ENCODE measurements around the gene GCC1.
A peak's percentile ranks its signal among the peaks of the same experiment; 100 is the strongest.

Gene GCC1

DNA sequence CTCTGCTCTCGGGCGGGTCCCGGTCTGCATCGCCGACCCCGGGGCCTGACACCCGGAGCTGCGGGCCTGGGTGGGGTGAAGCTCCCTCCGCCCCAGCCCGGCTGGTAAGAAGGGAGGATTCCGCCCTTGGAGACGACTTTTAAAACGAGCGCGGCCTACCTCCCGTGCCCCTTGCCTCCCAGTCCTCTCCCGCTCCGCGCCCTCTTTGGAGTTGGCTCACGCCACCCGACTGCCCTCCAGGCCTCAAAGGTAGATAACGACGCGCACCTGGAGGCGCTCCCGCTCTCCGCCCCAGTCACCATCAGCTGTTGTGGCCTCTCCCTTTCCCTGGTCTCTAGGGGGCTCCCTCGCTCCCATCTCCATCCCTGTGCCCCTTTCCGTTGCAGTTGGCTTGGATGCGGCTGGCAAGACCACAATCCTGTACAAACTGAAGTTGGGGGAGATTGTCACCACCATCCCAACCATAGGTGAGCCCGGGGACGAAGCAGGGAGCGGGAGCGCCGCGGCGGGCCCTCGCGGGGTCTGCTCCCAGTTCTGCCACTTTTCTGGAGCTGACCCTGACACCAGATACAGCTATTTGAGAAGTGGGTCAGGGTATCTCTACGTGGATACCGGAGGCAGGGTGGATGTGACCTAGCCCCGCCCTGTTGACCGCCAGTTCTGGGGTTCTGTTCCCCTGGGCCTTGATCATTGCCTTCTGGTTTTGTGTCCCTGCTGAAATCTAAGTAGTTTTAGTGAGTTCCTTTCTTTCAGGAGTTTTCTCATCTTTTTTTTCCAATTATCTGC lies 3.5 kb upstream of the GCC1 start:
- peaks cover 19% of the 10 kb centered on the region for H3K36me3 ChIP-seq (ENCODE audit: insufficient read depth, low read length)
- H3K9ac ChIP-seq (ENCODE audit: low read length), result peak overlapping the region; percentile 78
- H3K4me1 ChIP-seq (ENCODE audit: insufficient read depth, low read length), result peaks cover 33% of the 10 kb centered on the region
- no peaks in the 10 kb centered on the region for H3K27me3 ChIP-seq (ENCODE audit: control insufficient read depth in 1 of 2, insufficient read depth in 2 of 2, low read length in 2 of 2)
- H3K4me3 ChIP-seq (ENCODE audit: low read depth in 1 of 2, low read length in 2 of 2), result peak overlapping the region; percentile 76 to 94
- peak overlapping the region; percentile 90 for H3K27ac ChIP-seq (ENCODE audit: low read depth, low read length)
- no peaks in the 10 kb centered on the region for H3K9me3 ChIP-seq (ENCODE audit: low read length)

GRCh38 chr7:127588019-127588696 lies 2.8 kb upstream of the GCC1 start, which contains the start of gene ARF5:
Gene ARF5 (plus strand): TSS chr7:127588411. CDS start chr7:127588499, 88 bp downstream.
- peaks cover 41% of the 10 kb centered on the region for H3K4me1 ChIP-seq (ENCODE audit: insufficient read depth, low read length)
- H3K27ac ChIP-seq (ENCODE audit: low read depth, low read length), result peak within 1 kb of the TSS; percentile 97
- peaks cover 19% of the 10 kb centered on the region for H3K36me3 ChIP-seq (ENCODE audit: insufficient read depth, low read length)
- H3K27me3 ChIP-seq (ENCODE audit: control insufficient read depth in 1 of 2, insufficient read depth in 2 of 2, low read length in 2 of 2), result no peaks in the 10 kb centered on the region
- H3K4me3 ChIP-seq (ENCODE audit: low read depth in 1 of 2, low read length in 2 of 2), result peak within 1 kb of the TSS; percentile 76 to 94
- H3K9ac ChIP-seq (ENCODE audit: low read length), result peak within 1 kb of the TSS; percentile 78
- no peaks in the 10 kb centered on the region for H3K9me3 ChIP-seq (ENCODE audit: low read length)

DNA sequence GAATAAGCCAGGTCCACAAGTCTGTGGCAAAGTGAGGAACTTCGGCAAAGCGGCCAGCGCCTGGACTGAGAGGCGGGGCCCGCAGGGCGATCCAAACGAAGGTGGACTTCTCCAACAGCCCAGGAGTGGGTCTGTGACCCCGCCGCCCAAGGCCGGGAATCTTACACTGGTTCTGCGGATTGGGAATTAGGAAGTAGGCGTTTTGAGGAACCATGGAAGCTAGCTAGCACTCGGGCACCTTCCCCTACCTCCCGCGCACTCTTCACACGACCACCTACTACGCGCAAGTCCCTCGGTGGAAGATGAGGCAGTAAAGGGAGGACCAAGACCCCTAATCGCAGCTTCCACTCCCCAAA lies 2.2 kb upstream of the GCC1 start:
- H3K36me3 ChIP-seq (ENCODE audit: insufficient read depth, low read length), result peaks cover 22% of the 10 kb centered on the region
- peaks cover 46% of the 10 kb centered on the region for H3K4me1 ChIP-seq (ENCODE audit: insufficient read depth, low read length)
- H3K4me3 ChIP-seq (ENCODE audit: low read depth in 1 of 2, low read length in 2 of 2), result peak overlapping the region; percentile 60 to 76
- peak overlapping the region; percentile 50 for H3K9ac ChIP-seq (ENCODE audit: low read length)
- no peaks in the 10 kb centered on the region for H3K27me3 ChIP-seq (ENCODE audit: control insufficient read depth in 1 of 2, insufficient read depth in 2 of 2, low read length in 2 of 2)
- H3K27ac ChIP-seq (ENCODE audit: low read depth, low read length), result peak overlapping the region; percentile 97
- H3K9me3 ChIP-seq (ENCODE audit: low read length), result no peaks in the 10 kb centered on the region

- H3K27me3 ChIP-seq (ENCODE audit: control insufficient read depth in 1 of 2, insufficient read depth in 2 of 2, low read length in 2 of 2), result no peaks in the 10 kb centered on the region
- no peak overlapping the region for H3K4me3 ChIP-seq (ENCODE audit: low read depth in 1 of 2, low read length in 2 of 2)
- H3K9ac ChIP-seq (ENCODE audit: low read length), result no peak overlapping the region
- no peak overlapping the region for H3K27ac ChIP-seq (ENCODE audit: low read depth, low read length)
- no peaks in the 10 kb centered on the region for H3K9me3 ChIP-seq (ENCODE audit: low read length)
- peaks cover 28% of the 10 kb centered on the region for H3K36me3 ChIP-seq (ENCODE audit: insufficient read depth, low read length)
- peaks cover 59% of the 10 kb centered on the region for H3K4me1 ChIP-seq (ENCODE audit: insufficient read depth, low read length)
These were observed 950 bp upstream of the GCC1 start for GRCh38 chr7:127586346-127586745.

DNA sequence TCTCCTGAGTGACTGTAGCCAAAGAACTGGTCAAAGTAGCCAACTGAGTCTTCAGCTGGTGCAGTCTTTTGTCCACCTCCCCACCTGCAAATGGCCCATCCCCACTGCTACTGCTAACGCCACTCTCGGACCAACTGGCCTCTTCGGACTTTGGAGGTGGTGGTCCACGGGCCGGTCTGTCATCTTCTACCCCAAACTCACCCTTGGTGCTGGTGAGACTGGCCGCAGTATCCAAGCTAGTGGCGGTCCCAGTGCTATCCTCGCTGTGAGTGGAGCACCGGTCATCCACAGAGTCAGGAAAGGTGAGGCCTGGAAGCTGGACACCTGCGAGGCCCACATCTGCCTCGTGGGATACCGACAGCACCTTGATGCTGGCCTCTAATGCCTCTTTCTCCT lies 750 bp downstream of the GCC1 start:
- Histone ChIP-seq H3K27ac (ENCODE audit: low read depth, low read length) (peak overlapping the region; percentile 90), H3K4me1 (ENCODE audit: insufficient read depth, low read length) (peaks cover 61% of the 10 kb centered on the region), H3K36me3 (ENCODE audit: insufficient read depth, low read length) (peaks cover 26% of the 10 kb centered on the region), H3K27me3 (ENCODE audit: control insufficient read depth in 1 of 2, insufficient read depth in 2 of 2, low read length in 2 of 2) (no peaks in the 10 kb centered on the region), H3K9me3 (ENCODE audit: low read length) (no peaks in the 10 kb centered on the region), H3K4me3 (ENCODE audit: low read depth in 1 of 2, low read length in 2 of 2) (peak overlapping the region; percentile 64 to 81), H3K9ac (ENCODE audit: low read length) (peak overlapping the region; percentile 34)

DNA sequence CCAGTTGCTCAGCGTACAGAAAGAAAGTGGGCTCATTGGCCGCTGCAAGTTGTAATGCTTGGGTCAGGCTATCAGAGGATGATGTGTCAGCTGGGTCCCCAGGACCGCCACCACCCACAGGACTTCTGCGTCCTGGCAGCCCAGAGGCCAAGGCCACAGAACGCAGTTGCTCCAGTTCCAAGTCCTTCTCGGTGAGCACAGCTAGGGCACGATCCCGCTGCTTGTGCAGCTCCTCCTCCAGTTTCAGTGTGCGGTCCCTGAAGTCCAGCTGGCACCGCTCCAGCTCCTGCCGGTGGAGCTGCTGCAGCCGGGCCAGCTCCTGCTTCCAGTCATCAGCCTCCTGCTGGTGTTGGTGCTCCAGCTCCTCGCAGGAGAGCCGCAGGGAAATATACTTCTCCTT lies 3.0 kb downstream of the GCC1 start:
- no peaks in the 10 kb centered on the region for H3K9me3 ChIP-seq (ENCODE audit: low read length)
- H3K9ac ChIP-seq (ENCODE audit: low read length), result no peak overlapping the region
- no peak overlapping the region for H3K4me3 ChIP-seq (ENCODE audit: low read depth in 1 of 2, low read length in 2 of 2)
- H3K27ac ChIP-seq (ENCODE audit: low read depth, low read length), result no peak overlapping the region
- H3K4me1 ChIP-seq (ENCODE audit: insufficient read depth, low read length), result peaks cover 68% of the 10 kb centered on the region
- peaks cover 29% of the 10 kb centered on the region for H3K36me3 ChIP-seq (ENCODE audit: insufficient read depth, low read length)
- no peaks in the 10 kb centered on the region for H3K27me3 ChIP-seq (ENCODE audit: control insufficient read depth in 1 of 2, insufficient read depth in 2 of 2, low read length in 2 of 2)

DNA sequence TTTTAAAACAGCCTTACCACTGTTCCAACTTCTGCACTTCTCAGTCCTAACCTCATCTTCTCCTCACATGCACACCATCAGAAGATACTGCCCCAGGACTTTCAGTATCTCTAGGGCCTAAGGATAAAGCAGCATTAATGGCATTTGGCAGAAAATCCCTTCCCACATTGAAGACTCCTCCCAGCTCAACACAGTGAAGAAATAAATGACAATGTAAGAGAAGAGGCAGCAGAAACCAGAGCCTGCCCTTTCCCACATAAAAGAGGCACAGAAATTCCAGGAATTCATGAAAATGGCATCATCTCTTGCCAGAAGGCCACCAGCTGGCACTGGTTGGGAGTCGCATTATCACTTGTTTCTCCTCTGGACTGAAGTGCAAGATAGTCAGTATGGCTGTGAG lies 3.7 kb downstream of the GCC1 start:
- peaks cover 29% of the 10 kb centered on the region for H3K36me3 ChIP-seq (ENCODE audit: insufficient read depth, low read length)
- H3K9me3 ChIP-seq (ENCODE audit: low read length), result no peaks in the 10 kb centered on the region
- no peak overlapping the region for H3K4me3 ChIP-seq (ENCODE audit: low read depth in 1 of 2, low read length in 2 of 2)
- no peak overlapping the region for H3K27ac ChIP-seq (ENCODE audit: low read depth, low read length)
- no peaks in the 10 kb centered on the region for H3K27me3 ChIP-seq (ENCODE audit: control insufficient read depth in 1 of 2, insufficient read depth in 2 of 2, low read length in 2 of 2)
- peaks cover 66% of the 10 kb centered on the region for H3K4me1 ChIP-seq (ENCODE audit: insufficient read depth, low read length)
- no peak overlapping the region for H3K9ac ChIP-seq (ENCODE audit: low read length)

DNA sequence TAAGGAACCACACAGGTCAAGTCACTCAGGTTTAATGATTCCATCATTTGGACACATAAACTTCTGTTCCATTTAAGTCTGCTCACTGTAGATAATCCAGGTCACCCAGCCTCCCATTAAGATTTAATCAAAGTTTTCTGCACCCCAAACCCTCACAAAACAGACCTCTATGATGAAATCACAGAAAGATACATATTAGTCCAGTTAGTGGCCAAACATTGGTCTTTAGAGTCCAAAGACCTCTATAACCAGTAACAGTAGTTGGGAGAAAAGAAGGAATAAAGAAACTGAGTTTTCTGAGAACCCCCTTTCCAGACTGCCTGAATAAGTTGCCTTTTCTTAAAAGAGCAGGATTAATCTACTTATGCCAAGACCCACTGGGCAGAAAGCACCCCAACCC lies 4.8 kb downstream of the GCC1 start:
- H3K4me3 ChIP-seq (ENCODE audit: low read depth in 1 of 2, low read length in 2 of 2), result no peak overlapping the region
- peaks cover 59% of the 10 kb centered on the region for H3K4me1 ChIP-seq (ENCODE audit: insufficient read depth, low read length)
- H3K36me3 ChIP-seq (ENCODE audit: insufficient read depth, low read length), result peaks cover 29% of the 10 kb centered on the region
- H3K9me3 ChIP-seq (ENCODE audit: low read length), result no peaks in the 10 kb centered on the region
- H3K9ac ChIP-seq (ENCODE audit: low read length), result no peak overlapping the region
- no peaks in the 10 kb centered on the region for H3K27me3 ChIP-seq (ENCODE audit: control insufficient read depth in 1 of 2, insufficient read depth in 2 of 2, low read length in 2 of 2)
- H3K27ac ChIP-seq (ENCODE audit: low read depth, low read length), result no peak overlapping the region

DNA sequence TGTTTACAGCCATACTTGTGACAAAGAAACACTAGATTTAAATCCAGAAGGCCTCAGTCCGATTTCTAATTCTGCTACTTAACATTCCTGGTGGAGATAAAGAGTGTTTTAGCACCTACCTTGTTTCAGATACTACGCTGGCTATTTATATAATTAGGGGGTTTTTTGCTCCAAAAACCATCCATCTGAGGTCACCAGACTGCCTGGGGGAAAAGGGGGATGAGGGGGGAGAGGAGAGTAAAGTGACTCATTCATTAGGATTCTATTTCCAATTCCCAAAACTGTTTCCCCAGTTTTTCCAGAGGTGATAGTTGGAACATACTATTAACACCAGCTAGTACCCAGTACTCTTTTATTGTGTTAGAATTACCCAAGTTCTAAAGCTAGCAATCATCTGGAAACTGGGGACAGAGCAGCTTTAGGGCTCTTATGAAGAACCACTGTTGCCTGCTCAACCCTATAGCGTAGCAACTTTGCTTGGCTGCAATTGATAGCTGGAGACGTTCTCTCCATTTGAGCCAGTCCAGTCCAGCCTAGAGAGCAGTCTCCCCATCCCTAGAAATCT lies 6.6 kb downstream of the GCC1 start:
- H3K9ac ChIP-seq (ENCODE audit: low read length), result no peak overlapping the region
- no peak overlapping the region for H3K4me3 ChIP-seq (ENCODE audit: low read depth in 1 of 2, low read length in 2 of 2)
- no peaks in the 10 kb centered on the region for H3K9me3 ChIP-seq (ENCODE audit: low read length)
- peaks cover 29% of the 10 kb centered on the region for H3K36me3 ChIP-seq (ENCODE audit: insufficient read depth, low read length)
- H3K27ac ChIP-seq (ENCODE audit: low read depth, low read length), result no peak overlapping the region
- H3K4me1 ChIP-seq (ENCODE audit: insufficient read depth, low read length), result peaks cover 49% of the 10 kb centered on the region
- H3K27me3 ChIP-seq (ENCODE audit: control insufficient read depth in 1 of 2, insufficient read depth in 2 of 2, low read length in 2 of 2), result no peaks in the 10 kb centered on the region

DNA sequence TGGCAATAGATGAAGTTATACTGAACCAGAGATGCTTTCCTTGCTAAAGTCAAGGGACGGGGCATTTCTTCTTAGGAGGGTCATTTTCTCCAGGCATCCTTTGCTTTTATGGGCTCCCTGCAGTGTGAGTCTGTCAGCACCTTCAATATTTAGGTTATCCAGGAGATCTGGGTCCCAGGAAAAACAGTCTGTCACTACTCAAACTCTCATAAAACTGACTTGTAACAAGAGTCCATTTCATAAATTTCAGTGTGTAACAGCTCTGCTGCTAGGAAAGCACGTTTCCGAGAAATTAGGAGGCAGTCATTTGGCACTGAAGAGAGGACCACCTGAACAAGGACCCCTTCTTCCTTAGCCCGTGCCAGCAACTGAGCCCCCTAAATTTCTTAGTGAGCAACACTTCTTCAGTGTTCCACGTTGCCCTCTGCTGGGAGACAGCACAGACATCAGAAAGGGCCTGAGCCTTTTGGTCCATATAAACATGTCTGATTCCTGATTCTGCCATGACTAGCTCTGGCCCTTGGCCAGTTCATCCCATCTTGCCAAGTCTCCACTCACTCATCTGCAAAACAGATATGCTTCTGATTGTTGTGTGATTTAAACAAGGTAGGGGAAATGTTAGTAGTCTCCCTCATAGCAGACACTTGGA lies 7.2 kb downstream of the GCC1 start:
- Histone ChIP-seq H3K27ac (ENCODE audit: low read depth, low read length) (no peak overlapping the region), H3K4me1 (ENCODE audit: insufficient read depth, low read length) (peaks cover 43% of the 10 kb centered on the region), H3K9ac (ENCODE audit: low read length) (no peak overlapping the region), H3K27me3 (ENCODE audit: control insufficient read depth in 1 of 2, insufficient read depth in 2 of 2, low read length in 2 of 2) (no peaks in the 10 kb centered on the region), H3K36me3 (ENCODE audit: insufficient read depth, low read length) (peaks cover 29% of the 10 kb centered on the region), H3K9me3 (ENCODE audit: low read length) (no peaks in the 10 kb centered on the region), H3K4me3 (ENCODE audit: low read depth in 1 of 2, low read length in 2 of 2) (no peak overlapping the region)

- Histone ChIP-seq H3K27me3 (ENCODE audit: control insufficient read depth in 1 of 2, insufficient read depth in 2 of 2, low read length in 2 of 2) (no peaks in the 10 kb centered on the region), H3K4me3 (ENCODE audit: low read depth in 1 of 2, low read length in 2 of 2) (no peak overlapping the region), H3K9ac (ENCODE audit: low read length) (no peak overlapping the region), H3K4me1 (ENCODE audit: insufficient read depth, low read length) (no peaks in the 10 kb centered on the region), H3K9me3 (ENCODE audit: low read length) (no peaks in the 10 kb centered on the region), H3K36me3 (ENCODE audit: insufficient read depth, low read length) (no peaks in the 10 kb centered on the region), H3K27ac (ENCODE audit: low read depth, low read length) (no peak overlapping the region)
These were observed 13.5 kb downstream of the GCC1 start for GRCh38 chr7:127571741-127572505.

Data from muscle layer of colon (tissue), 2 donors.